ENCODE measurements around the gene SLFNL1.

SLFNL1 gene

DNA sequence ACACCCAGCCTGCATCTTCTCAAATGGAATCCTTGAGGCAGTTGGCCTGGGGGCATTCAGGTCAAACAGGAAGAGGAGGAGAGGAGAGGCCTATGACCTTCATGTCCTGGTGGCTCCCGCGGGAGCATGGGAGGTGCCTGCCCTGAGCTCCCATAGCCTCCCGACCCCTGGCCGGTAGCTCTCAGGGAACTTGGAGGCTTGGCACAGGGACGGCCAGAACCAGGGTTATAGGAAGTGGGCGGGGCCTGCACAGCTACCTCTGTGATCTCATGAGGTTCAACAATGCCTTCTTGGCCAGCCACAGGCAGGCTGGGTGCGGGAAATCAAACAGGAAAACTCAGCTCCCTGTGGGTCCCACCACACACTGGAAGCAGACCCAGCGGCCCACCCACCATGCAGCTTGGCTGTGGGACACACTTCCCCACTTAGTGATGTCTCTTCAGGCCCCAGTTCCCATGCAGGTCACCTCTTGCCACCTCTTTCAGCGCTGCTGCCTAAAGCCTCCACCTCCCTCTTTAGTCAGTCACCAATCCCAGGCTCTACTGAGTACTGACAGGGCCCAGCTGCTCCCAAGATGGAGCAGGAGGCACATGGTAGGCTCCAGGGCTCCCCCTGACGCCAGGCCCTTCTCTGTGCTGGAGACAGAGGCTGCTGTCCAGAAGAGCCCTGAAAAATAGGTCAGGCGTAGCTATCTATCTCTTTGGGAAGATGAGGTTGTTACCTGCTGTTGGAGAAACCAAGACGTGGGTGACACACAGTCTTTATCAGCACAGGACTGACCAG, at the start of gene SLFNL1:
Gene SLFNL1 (minus strand): TSS at position 200 of the 783 bp plus-strand sequence. CDS start 1,065 bp downstream, outside the sequence.
- DNase-seq: no peak

DNA sequence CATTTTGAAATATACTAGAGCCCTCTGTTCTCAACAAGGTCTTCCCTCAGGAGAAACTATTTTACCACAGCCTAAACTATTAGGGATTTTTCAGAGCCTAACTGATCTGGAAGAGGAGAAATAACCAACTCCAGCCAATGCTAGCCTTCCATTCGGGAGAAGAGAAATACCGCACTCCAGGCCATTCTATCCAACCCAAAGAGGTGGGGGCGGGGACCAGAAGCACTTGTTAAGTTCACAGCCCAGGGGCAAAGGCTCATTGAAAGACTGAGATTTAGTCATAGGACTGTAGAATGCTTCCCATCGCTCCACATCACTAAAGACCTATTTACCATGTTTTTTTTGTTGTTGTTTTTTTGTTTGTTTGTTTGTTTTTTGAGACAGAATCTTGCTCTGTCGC, 35.4 kb upstream of the SLFNL1 start:
- DNase-seq: no peak

DNA sequence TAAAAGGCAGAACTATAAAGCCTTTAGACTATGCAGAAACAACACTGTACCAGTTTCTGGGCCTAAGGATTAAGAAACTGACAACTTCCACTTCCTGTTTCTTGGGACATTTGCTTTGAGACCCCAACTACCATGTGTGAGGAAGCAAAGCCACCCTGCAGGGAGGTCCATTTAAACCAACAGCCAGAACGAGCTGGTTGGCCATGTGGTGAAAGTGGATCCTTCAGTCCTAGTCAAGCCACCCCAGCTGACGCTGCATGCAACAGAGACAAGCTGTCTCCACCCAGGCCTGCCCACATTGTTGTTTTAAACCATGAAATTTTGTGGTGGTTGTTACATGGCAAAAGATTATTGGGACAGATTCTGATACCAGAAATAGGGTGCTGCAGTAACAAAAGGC, 31.8 kb upstream of the SLFNL1 start:
- no peak for DNase-seq

DNA sequence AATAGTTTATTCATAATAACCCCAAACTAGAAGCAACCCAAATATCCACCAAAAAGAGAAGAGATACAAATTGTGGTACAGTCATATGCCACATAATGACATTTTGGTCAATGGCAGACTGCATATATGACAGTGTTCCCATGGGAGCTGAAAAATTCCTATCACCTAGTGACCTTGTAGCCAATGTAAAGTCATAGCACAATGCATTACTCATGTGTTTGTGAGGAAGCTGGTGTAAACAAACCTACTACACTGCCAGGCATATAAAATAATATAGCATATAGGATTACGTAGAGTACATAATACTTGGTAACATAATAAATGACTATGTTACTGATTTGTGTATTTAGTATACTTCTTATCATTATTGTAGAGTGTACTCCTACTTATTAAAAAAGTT, 29.5 kb upstream of the SLFNL1 start:
- no peak for DNase-seq

DNA sequence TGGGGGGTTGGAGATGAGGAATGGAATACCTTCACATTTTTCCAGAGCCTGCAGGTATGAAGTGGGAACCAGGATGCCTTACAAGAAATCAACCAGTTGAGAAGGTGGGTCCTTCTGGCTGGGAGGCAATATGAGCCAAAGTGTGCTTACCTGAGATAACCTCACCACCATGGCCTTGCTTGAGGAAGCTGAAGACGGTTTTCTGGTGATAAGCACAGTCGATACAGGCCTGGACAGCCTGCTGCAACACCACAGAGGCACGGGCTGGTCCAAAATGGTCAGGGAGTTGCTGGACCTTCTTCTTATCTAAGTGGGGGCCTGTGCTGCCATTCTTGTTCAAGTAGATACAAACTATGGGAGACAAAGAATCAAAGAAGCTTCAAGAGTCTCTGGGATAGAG, 27.0 kb upstream of the SLFNL1 start:
- no peak for DNase-seq

DNA sequence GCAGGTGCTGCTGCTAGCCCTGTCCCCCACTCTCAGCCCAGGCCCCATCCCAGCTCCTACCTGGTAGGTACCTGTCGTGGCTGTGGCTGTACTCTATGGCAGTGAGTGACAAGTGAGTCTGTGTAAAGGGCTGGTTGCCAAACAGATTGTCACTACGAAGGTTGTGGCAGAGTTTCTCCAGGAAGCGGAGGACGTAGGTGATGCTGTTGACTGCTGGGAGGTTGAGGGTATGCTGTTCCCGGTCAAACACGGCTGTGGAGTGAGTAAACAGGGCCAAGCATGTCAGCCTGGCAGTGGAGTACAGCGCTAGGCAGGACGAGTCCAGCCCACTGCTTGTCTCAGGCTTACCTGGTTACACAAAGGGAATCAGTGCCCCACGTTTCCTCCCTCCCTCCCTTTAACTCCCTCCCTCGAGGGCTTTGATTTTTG, 24.8 kb upstream of the SLFNL1 start:
- DNase-seq: no peak

DNA sequence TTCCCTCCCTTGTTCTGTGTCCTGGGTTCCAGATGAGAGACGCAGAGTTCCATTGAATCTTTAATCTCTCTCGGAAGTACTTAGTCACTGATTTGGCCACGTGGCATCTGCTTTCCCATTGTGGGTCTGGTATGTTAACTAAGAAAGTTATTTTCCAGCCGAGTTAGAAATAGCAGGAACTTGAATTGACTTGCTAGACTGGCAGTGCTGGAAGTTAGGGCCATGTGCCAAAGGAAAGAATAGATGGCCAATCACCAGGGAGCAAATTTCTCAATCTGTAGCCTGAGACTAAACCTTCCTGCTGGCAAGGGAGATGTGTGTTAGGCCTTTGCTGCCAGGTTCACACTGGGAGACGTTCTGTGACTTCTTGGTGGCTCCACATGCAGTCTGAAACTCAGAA, 24.2 kb upstream of the SLFNL1 start:
- DNase-seq: no peak

DNA sequence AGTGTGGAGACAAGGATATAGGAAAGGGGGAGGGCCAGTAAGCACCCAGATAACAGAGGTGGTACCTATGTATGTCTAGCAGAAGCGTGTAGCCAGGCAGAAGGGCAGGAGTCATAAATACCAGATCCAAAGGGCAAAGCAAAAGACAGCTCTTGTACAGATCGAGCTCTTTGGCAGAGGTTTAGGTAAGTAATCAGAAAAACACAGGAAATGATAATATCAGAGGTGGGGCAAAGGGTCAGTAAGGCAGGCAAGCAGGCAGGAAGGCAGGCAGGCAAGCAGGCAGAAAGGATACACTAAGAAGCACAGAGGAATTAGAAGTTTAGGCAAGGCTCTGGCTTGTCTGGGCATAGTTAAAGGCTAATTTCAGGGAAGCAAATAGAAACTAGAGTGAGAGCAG, 22.7 kb upstream of the SLFNL1 start:
- DNase-seq: no peak

DNA sequence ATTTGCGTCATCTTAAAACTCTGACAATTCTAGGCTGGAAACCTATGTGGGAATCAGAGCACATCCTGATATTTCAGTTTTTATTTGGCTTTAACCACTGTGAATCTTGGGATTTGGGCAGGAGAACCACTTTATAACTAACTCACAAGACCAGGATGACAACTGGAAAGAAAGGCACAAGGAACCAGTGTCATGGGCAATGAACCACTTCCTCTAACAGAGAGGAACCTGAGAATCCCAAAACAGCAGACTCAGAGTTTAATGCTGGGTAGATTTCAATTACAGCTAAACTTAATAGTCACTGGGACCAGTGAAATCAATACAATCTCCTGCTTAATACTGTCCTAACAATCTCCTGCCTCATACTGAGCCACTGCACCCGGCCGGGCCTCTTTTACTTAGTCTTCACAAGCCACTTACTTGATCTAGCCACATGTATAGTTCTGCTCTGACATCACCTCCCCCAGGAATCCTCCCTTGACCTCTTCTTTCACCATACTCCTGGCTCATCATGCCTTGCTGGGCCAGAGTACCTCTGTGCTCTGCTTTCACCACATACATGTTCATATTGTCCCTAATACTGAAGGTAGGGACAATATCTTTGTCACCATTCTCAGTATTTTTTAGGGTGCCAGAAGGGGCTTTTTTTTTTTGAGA, 20.2 kb upstream of the SLFNL1 start:
- DNase-seq: no peak

DNA sequence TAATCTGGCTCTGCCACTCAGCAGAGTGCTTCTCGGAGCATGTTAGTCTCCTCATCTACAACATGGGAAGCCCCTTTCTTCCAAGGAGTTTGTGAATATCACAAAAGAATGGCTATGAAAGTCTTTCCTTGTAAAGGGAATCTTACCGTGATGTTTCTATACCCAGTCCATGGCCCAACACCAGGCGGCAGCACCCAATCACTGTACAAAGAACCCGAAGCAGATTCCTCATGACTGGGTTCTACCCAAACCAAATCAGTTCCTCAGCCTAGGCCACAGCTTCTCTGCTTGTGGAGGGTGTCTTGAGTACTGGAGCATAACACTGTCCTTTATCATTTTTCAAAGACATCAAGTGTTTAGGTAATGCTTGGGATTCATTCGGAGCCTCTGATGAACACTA, 16.6 kb upstream of the SLFNL1 start:
- no peak for DNase-seq

DNA sequence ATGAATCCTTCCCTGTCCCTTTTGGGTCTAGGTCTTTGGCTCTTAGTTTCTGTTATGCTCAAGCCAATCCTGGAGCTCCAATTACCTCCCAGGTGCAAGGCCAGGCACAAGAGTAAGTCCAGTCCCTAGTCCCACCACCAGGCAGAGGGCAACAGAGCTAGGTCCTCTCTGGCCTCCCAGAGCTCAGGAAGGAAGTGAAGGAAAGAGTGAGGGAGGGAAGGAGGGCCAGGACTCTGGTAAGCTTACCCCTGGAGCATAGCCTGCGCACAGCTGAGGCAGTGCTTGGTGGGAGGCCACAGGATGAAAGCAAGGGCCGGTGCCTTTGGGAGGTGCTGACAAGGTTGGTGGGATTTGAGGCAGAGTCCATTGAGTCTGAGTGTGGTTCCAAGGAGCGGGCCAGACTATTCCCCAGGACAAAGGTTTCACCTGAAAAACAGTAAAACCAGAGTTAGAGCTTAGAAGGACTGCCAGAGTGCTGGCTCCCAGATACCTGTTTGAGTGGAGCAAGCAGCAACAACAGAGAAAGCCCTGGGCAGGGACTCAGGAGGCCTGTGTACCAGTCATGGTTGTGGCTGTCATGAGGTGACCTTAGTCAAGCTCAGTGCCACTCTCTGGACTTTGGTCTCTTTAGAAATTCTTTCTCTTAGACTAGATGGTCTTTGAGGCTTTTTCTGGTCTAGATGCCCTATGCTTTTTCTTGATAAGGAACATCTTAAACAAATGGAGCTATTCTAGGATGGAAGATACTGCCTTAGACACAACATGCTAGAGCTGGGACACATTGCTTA, 15.8 kb upstream of the SLFNL1 start:
- DNase-seq: no peak

DNA sequence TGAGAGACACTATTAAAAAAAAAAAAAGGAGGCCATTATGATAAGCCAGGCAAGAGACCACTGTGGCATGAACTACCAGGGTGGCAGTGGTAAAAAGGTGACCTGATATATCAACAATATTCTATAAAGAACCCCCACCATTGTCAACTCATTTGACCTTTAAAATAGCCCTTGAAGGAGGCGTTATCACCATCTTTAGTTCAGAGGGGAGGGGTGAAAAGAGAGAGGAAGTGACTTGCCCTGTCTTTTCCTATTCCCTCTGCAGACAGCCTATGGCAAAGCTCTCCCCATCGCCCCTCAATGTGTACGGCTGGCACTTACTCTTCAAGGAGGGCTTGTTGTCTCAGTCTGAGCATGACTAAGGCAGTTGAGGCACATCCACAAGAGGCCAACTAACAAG, 11.7 kb upstream of the SLFNL1 start:
- DNase-seq: no peak

DNA sequence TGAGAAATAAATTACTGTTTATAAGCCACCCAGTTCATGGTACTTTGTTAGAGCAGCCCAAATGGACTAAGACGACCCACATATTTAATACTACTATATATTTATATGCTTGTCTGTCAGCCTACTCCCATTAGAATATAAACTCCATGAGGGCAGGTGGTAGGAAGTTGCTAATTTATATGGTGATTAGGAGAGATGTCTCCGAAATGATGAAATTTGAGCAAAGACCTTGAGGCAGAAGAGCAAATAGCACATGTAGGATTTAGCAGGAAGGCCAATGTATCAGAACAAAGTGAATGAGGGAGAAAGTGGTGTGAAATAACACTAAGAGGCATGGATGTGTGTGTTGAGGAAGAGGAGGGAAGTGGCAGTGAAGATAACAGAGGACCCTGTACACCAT, 10.6 kb upstream of the SLFNL1 start:
- no peak for DNase-seq

DNA sequence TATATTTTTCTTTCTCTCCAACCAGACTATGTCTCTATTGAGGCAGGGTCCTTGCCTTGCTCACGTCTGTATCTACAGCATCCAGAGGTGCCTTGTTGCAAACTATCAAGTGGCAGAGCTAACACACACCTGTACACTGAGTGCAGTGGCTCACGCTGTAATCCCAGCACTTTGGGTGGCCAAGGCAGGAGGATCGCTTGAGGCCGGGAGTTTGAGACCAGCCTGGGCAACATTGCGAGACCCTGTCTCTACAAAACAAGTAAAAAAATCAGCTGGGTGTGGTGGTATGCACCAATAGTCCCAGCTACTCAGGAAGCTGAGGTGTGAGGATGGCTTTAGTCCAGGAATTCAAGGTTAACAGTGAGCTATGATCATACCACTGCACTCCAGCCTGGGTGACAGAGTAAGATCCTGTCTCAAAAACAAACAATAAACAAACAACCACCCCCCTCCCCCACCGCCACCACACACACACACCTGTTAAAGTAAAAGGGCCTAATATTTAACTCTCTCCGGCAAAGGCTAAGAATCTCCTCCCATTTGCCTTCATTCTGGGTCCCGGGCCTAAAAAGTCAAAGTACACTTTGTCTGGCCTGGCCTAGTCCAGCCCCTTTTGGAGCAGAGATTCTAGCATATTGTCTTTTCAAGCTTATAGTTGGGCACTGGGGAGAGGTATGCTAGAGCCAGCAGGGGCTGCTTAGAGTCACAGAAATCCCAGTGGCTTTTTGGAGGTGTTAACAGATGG, 9.5 kb upstream of the SLFNL1 start:
- no peak for DNase-seq

DNA sequence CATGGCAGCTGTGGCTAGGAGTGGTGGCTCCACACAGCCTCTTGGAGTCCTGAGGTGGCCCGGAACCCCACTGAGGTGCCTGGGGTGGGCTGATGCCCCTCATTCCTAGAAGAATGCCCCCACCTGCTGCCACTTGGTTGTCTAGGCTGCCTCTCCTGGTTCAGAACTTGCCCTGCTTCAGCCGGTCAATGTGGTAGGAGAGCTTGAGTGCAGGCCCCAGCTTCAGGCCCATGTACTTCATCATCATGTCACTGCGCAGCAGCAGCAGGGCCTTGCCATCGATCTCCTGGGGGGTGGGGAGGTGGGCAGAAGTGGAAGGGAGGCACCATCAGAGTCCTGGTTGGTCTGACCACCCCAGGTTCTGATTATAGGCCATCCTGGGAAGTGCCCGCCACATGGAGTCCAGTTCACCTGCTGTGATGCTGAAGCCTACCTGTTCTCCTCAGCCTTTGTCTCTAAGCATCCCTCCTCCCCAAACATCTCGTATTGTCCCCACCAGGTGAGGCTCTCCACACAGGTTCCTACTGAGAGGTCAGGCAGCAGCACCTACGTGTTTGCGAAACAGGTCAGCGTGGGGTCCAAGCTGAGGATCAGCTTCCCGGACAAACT, 6.6 kb upstream of the SLFNL1 start:
- no peak for DNase-seq

DNA sequence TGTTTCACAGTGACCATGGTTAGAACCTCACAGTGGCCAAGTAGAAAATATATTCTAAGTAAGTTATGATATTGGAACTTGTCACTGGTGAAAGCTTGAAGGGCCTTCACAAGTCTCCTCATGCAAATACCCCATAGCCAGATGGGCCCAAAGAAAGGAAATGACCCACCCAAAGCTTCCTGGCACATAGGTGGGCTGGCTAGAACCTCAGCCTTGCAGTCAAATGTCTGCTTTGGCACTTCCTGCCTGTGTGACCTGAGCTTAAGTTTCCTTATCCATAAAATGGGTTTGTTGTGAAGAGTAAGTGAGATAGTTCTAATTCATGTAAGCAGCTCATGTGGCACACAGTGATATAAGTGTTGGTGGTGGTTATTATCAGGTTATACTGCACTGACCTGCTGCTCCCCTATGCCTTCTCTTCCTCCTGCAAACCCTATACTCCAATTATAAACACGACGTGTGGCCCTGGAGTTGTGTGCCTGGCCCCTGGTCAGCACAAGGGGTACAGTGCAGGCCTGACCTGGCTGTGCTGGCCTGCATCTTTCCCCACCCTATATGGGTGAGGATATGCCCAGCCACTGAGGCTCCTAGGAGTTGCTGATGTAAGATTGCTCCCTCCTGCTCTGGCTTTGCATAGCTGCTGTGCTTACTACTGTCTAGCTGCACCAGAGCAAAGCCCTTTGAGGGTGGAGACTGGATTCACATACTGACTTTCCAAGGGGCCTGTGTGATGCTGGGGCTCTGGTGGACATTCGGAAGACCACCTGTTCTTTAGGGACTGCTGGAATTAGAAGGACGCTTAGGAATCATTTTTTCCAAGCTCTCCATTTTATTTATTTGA, 4.7 kb upstream of the SLFNL1 start:
- no peak for DNase-seq

DNA sequence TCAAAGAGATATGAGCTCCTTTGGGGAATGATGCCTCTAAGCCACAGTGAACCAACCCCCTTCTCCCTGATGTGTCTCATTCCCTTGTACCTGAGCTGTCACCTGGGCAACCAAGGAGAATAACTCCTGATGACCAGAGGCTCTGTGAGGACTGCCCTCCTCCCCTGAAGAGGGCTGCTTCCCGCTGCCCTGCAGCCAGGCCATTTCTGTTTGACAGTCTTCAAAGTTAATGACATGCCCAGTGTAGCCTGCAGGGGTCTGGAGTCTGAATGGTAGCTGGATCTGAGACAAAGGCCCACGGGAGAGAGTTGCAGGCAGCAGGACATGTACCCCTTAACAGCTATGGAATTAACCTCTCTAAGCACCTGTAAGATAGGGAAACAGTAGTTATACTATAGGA, 3.4 kb upstream of the SLFNL1 start:
- no peak for DNase-seq

DNA sequence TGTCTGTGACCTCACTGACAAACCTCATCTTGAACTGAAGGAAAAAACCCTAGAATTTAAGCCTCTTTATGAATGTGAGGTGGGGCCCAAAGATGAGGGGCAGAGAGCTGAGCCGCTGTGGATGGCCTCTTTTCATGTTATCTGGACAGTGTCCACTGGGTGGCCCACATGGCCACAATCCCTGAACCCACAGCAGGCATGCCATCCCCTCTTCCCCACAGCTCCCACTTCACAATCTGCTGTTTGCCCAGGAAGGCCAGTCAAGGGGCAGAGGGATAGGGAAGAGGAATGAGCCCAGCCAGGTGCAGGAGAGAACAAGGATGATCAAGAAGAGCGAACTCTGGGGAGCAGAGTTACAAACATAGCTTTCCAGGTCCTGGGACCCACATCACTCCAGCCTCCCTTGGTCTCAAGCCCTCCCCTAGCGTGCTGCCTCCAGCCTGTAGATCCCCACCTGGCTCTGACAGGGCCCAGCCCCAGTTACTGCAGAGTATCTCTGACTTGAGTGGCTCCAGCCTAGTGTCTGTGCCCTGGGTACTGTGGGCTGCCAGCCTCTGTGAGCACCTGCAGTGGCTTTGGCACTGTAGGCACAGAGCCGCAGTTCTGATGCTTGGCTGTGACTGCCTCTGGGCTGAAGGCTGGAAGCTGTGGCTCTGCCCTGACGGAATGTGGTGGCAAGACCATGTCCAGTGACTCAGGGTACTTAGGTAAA, 1.9 kb upstream of the SLFNL1 start:
- DNase-seq: no peak

DNA sequence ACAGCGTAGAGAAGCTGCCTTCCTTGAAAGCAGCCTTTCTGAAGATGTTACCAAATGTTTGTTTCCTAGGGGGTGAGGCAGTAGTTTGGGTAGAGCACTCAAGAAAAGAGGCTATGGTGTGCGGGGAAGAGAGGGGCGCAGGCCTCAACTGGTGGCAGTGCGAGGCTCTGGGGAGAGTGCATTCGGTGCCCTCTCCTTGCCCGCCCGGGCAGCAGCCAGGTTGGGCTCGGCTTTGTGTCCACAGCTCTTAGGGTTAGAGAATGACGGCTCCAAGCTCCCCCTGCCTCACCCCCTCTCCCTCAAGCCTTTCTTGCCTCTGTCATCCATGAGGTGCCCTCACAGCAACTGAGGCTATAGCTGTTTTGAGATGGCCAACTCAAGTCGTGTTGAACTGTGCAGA, 899 bp upstream of the SLFNL1 start:
- no peak for DNase-seq

DNA sequence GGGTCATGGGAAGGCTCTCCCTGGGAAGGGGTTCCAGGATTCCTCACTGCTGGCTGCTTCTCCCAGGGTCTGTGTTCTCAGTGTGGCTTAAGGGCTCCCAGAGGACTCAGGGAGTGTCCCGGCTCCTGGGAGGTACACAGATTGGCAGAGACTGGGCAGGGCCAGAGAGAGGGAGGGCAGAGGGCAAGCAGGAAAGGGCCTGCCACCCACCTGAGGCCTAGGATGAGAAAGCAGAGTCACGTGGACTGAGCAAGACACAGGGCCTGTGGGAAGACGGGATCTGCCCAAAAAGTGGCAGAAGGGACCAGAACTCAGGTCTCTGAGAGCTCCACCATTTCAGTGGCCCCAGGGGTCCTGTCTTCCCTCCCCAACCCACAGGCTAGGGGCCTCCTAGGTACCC, 871 bp downstream of the SLFNL1 start:
- no peak for DNase-seq

DNA sequence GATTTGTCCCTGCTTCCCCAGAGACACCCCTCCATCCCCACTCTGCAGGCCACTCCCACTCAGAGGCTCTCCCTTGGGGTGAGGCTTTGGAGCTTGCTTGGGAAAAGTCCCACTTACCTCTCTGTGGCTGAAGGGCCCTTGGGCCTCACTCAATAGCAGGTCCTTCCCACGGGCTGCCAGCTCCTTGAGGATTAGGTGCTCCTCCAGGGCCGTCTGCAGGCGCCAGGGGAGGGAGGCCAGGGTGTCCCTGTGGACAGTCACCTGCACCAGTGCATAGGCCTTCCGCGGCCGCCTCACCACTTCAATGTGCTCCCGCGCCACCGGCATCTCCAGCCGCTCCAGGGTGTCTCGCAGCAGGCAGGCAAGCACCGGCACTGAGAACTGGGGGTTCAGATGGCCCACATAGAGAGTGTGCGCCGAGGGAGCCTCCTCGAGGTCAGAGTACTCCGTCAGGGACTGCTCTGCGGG, 1.4 kb downstream of the SLFNL1 start:
- DNase-seq: no peak
